Activated CD4-positive, alpha-beta T cell treated with anti-CD3 and anti-CD28 coated beads, Interleukin-2, amount 50 U/mL, for 48 hours (primary cell): ENCODE results near the gene ATP2A2.
A peak's percentile ranks its signal among the peaks of the same experiment; 100 is the strongest.
"Not testable (repeated sequence)": the region's sequence is repeated elsewhere in the genome, so short reads cannot be mapped to it uniquely, and the experiment has no call there.

Source experiments
- DNase-seq, 2 experiments: peaks; one replicate each; pipeline ENCODE4 v3.0.0-alpha.2; 2020

The ATP2A2 gene

DNA sequence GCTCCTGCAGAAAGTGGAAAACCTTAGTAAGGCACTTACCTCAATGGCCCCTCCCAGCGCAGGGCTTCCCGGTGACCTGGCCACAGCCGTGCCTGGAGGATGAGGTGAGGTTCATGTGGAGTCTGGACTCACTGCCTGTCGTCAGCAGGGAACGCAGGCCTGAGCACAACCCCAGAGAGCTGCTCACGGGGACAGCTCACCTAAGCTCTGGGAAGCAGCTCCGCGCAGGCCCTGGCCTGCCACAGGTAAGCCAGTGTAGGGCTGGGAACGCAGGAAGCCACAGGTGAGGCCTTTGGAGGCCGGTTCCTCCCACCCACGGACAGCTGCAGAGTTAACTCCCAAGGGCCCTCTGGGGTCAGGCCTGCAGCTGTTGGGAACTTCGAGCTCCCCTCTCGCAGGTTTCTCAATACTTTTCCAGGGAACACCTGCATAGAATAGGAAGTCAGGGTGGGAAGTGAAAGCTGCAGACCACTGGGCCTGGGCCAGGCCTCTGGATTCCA lies 89.7 kb downstream of the ATP2A2 start:
- no peak for DNase-seq

GRCh38 chr12:110371408-110372055 lies 90.5 kb downstream of the ATP2A2 start:
- no peak for DNase-seq

DNA sequence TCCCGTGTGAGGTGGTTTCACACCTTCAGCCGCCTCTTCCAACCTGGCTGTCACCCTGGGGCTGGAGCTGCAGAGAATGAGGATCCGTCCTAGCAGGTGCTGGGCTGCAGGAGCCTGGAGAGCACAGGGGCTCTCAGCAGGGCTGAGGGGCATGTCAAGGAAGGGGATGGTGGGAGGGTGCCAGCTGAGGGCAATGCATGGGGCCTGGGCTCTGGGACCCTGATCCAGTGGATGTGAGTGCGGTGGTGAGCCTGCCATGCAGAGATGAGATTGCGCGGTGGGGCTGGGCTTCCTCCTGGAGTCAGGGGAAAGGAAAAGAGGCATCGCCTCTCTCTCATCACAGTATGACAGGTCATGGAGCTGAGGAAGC lies 91.0 kb downstream of the ATP2A2 start:
- no peak for DNase-seq

GRCh38 chr12:110373025-110373424 lies 92.0 kb downstream of the ATP2A2 start:
- DNase-seq: no peak

- DNase-seq: no peak
Observed at GRCh38 chr12:110373425-110373824, 92.4 kb downstream of the ATP2A2 start.

DNA sequence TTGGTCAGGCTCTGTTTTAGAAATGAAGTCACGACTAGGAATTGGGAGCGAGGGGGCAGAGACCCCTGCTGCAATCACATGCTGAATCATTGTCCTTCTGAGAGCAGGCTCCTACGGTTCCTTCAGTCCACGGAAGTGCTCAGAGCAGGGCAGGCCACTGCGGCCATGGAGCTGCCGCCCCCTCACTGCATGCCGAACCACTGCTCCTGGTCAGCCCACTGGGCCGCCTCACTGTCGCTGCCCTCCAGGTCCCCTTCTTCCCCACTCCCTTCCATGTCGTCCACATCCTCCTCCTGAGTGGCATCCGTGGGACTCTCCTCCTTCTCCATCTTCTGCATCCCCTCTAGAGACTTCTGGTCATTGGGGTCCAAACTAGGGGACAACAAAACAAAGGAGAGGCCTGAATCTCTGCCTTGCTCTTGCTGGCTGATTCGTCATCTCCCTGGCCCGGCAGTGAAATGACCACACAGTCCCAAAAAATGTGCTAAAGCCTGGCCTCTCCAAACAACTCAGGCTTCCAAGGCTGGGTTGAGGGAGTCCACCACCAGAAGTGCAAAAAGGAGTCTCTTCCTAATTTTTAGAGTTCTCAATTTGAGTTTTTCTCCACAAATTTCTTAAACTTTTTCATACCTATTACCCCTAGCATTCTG lies 93.0 kb downstream of the ATP2A2 start:
- DNase-seq: no peak

GRCh38 chr12:110378131-110378790 lies 97.2 kb downstream of the ATP2A2 start:
- not testable (repeated sequence) for DNase-seq

DNA sequence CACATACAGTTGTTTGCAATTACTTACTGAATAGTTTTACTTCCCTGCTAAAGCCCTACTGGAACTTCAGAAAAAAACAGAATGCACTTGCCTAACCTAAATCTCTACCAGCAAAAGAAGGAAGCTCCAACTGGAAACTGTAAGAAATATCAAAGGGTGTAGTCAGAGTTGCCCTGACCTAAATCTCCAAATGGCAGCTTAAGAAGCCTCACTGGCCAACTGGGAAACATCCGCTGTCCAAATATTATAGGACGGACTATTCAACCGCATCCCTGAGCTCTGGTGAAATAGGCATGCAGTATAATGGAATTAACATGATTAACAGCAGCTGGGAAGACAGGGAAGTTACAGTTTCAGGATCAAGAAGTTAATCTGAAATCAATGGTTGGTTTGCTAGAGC lies 98.2 kb downstream of the ATP2A2 start:
- DNase-seq: no peak

- DNase-seq: no peak
Observed at GRCh38 chr12:110379631-110380030, 98.6 kb downstream of the ATP2A2 start.

DNA sequence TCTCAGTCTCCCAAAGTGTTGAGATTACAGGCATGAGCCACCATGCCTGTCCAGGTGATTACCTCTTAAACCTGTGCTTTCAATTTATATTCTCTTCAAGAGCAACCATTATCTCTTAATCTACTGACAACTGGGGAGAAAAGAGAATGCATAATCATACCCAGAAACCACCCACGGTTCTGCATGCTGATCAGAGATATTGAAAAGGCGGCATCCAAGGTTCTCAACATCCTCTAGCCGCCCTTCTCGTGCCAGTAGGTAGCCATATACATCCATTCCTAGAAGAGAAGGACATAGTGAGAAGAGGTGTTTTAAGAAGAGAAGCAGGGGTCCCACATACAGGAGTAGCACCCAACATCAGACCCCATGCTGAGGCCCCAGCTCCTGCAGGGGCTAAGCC lies 101.6 kb downstream of the ATP2A2 start:
- peak in 1 of 2 experiments; percentile 20 for DNase-seq
